ENCODE data around the gene FUBP1.
A peak's percentile ranks its signal among the peaks of the same experiment; 100 is the strongest.
"Not testable (repeated sequence)": the region's sequence is repeated elsewhere in the genome, so short reads cannot be mapped to it uniquely, and the experiment has no call there.

The FUBP1 gene

GRCh38 chr1:77978969-77979876 is at the start of gene FUBP1:
FUBP1 (minus strand) TSS chr1:77979072; CDS start chr1:77979004, 68 bp downstream.
- DNase-seq, result peak; percentile 99

- DNase-seq, result not testable (repeated sequence)
Observed at GRCh38 chr1:78021134-78021533, 42.3 kb upstream of the FUBP1 start.

GRCh38 chr1:78019024-78019423 is 40.2 kb upstream of the FUBP1 start:
- no peak for DNase-seq

GRCh38 chr1:78015148-78015547 is 36.3 kb upstream of the FUBP1 start:
- no peak for DNase-seq

- DNase-seq, result no peak
Observed at GRCh38 chr1:78011050-78011449, 32.2 kb upstream of the FUBP1 start.

- DNase-seq, result no peak
Observed at GRCh38 chr1:78009836-78010235, 31.0 kb upstream of the FUBP1 start.

GRCh38 chr1:78009276-78009675 is 30.4 kb upstream of the FUBP1 start:
- no peak for DNase-seq

- DNase-seq, result no peak
Observed at GRCh38 chr1:78007677-78008341, 28.9 kb upstream of the FUBP1 start.

- DNase-seq, result no peak
Observed at GRCh38 chr1:78006521-78006920, 27.6 kb upstream of the FUBP1 start.

GRCh38 chr1:78005755-78006154 is 26.9 kb upstream of the FUBP1 start:
- no peak for DNase-seq

GRCh38 chr1:78005448-78005722 is 26.5 kb upstream of the FUBP1 start:
- DNase-seq, result no peak

- peak; percentile 88 for DNase-seq
Observed at GRCh38 chr1:78004719-78005447, 26.0 kb upstream of the FUBP1 start, which contains the start of gene DNAJB4. DNAJB4 (plus strand) TSS chr1:78004939; CDS start chr1:78005111, 172 bp downstream.

GRCh38 chr1:78003882-78004718 is 25.2 kb upstream of the FUBP1 start:
- DNase-seq, result peak; percentile 69

GRCh38 chr1:78003070-78003746 is 24.3 kb upstream of the FUBP1 start:
- no peak for DNase-seq

- not testable (repeated sequence) for DNase-seq
Observed at GRCh38 chr1:78000536-78000935, 21.7 kb upstream of the FUBP1 start.

- DNase-seq, result no peak
Observed at GRCh38 chr1:77996734-77997133, 17.9 kb upstream of the FUBP1 start.

- DNase-seq, result no peak
Observed at GRCh38 chr1:77994117-77994705, 15.3 kb upstream of the FUBP1 start.

GRCh38 chr1:77991638-77992037 is 12.8 kb upstream of the FUBP1 start:
- DNase-seq, result no peak

GRCh38 chr1:77990629-77991204 is 11.8 kb upstream of the FUBP1 start:
- DNase-seq, result no peak

- no peak for DNase-seq
Observed at GRCh38 chr1:77989744-77990143, 10.9 kb upstream of the FUBP1 start.

- DNase-seq, result no peak
Observed at GRCh38 chr1:77987919-77988318, 9.0 kb upstream of the FUBP1 start.

All from NCI-H510A (cell line).